ENCODE data around the gene PHC2. TPM values are rescaled to one million over a fixed set of nuclear protein-coding genes. Genes with fewer than 3 reads are reported as not detected.

The PHC2 gene
- total and polyA plus RNA-seq, 2 of the 13 experiments (the other 11 are each of a cell fraction or from before 2014, with no cell fraction given), result 52.5 to 84.9 TPM

DNA sequence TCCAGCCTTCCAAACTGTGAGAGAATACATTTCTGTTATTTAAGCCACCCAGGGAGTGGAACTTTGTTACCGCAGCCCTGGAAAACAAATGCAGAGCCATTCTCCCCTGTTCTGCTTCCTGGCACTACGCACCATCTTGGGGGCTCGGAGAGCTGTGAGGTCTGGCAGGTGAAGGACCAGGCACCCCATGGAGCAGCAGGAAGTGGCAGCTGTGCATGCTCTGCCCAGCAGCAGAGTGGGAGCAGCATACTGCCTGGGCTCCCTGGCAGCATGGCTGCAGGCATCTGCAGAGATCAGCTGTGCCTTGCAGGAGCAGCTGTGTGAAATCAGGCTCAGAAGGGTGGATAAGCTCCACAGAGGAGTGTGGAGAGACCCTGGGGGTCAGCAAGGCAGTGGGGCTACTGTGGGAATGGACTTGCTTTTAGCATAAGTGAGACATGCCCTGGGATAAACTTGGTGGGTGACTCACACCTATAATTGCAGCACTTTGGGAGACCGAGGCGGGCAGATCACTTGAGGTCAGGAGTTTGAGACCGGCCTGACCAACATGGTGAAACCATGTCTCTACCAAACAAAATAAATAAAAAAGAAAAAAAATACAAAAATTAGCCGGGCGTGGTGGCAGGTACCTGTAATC is 23.9 kb upstream of the PHC2 start:
- H2AFZ ChIP-seq (ENCODE audit: low read length), result no peak overlapping the region
- H3K4me1 ChIP-seq (ENCODE audit: insufficient read depth, low read length), result no peaks in the 10 kb centered on the region
- no peak for TF ChIP-seq SOX6 (IDR thresholded peaks at IDR 0.05)
- TF ChIP-seq SOX6 (CRISPR knock-in tag; IDR thresholded peaks at IDR 0.05), result no peak
- no peak for TF ChIP-seq ZHX1 (CRISPR knock-in tag; IDR thresholded peaks at IDR 0.05; ENCODE audit: low read depth)
- TF ChIP-seq ZNF512B (CRISPR knock-in tag; IDR thresholded peaks at IDR 0.05; ENCODE audit: borderline replicate concordance), result no peak
- ATAC-seq (no peak), DNase-seq (ENCODE audit: low spot score) (no peak), FAIRE-seq (no peak)
- H3K9me3 ChIP-seq (ENCODE audit: low read length), result no peaks in the 10 kb centered on the region
- H3K27me3 ChIP-seq (ENCODE audit: control insufficient read depth in 1 of 2, insufficient read depth in 2 of 2, low read length in 2 of 2), result peaks cover 0 to 5% of the 10 kb centered on the region in 2 experiments; a peak in 1 of 5 replicates
- no peak overlapping the region for H3K4me3 ChIP-seq (replicated peaks in 1 of 3; ENCODE audit: insufficient read depth in 1 of 3, low read depth in 2 of 3, low read length in 3 of 3)
- no peak overlapping the region for H3K27ac ChIP-seq (ENCODE audit: extremely low read length, insufficient read depth, low read length)
- in situ Hi-C loops (cut with HindIII; ENCODE audit: extremely low pct_ligation_motif_present, low pct_unique_long_range_greater_than_20kb) (no loop called here), intact Hi-C loops (cut with micrococcal nuclease; ENCODE audit: unreplicated experiment) (loop anchor here (2.0 to 5.0 kb wide), 2 partner anchors 157 to 236 kb away; no protein-coding TSS in a partner anchor)
- 51% methylated on average over 8 of the region's 8 CpGs for WGBS (ENCODE audit: low lambda C conversion rate)
- no TSS peak for BruUV-seq (replicated peaks)
- H3K4me2 ChIP-seq (ENCODE audit: low read depth, low read length), result no peak overlapping the region
- ChIA-PET CTCF (ENCODE audit: low intra/inter-chr PET ratio, low total read pairs) (no interaction called here), POLR2A (no interaction called here)
- H3K9ac ChIP-seq (ENCODE audit: insufficient read depth, low read depth, low read length), result no peak overlapping the region
- no peaks in the 10 kb centered on the region for H3K79me2 ChIP-seq (ENCODE audit: insufficient read depth, low read length)
- H4K20me1 ChIP-seq (ENCODE audit: insufficient read depth, low read length), result no peaks in the 10 kb centered on the region
- no peaks in the 10 kb centered on the region for H3K36me3 ChIP-seq (replicated peaks in 1 of 2; ENCODE audit: control insufficient read depth in 1 of 2, insufficient read depth in 2 of 2, low read length in 2 of 2)

Data from HepG2 (cell line).